Neural cell (in vitro differentiated cells): ENCODE data around the gene UBA6.

ENCODE experiments used
- CTCF ChIP-seq: fragments of 450-650 bp; IDR thresholded peaks from 2 replicates; pipeline ENCODE4 v1.5.1; 2014; ENCODE audit warnings: antibody characterized with exemption, mild to moderate bottlenecking, moderate library complexity; ENCODE audit not compliant: poor library complexity, severe bottlenecking
- EZH2 ChIP-seq: fragments of 200-600, 300-800 bp; shearing (Covaris generic), sonication (generic); IDR thresholded peaks from 2 replicates; pipeline ENCODE4 v1.6.1; 2014; ENCODE audit warnings: antibody characterized with exemption, low read length, borderline replicate concordance, mild to moderate bottlenecking; ENCODE audit not compliant: insufficient read depth, poor library complexity, severe bottlenecking
- POLR2AphosphoS5 ChIP-seq: IDR thresholded peaks from 2 replicates; pipeline ENCODE4 v1.6.1; 2012
- RAD21 ChIP-seq: fragments of 450-650 bp; conservative IDR thresholded peaks from 2 replicates; pipeline ENCODE4 v1.6.1; 2014; ENCODE audit warnings: antibody characterized with exemption, mild to moderate bottlenecking, moderate library complexity

DNA sequence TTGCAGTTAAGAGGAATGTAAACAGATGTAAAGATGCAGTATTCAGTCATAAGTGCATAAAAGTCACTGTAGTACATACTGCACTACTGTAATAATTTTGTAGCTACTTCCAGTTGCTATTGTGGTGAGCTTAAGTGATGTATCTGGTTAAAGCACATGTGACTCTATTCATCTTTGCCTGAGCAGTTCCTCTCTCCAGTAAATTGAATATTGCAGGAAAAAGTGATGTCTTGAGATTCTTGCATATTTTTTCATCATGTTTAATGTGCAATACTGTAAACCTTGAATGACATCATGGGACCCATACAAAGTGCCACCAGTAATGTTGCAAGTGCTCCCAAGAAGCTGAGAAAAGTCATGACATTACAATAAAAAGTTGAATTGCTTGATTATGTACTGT lies 9.6 kb downstream of the UBA6 start:
- TF ChIP-seq POLR2AphosphoS5: no peak
- TF ChIP-seq RAD21: no peak
- TF ChIP-seq EZH2: no peak
- TF ChIP-seq CTCF: no peak
